Activated CD4-positive, alpha-beta T cell treated with anti-CD3 and anti-CD28 coated beads, Interleukin-2, amount 10 ng/mL, durations not matched to agents 24 days and 14 days (primary cell): ENCODE data around the gene TAF1. TPM values are rescaled to one million over a fixed set of nuclear protein-coding genes. Genes with fewer than 3 reads are reported as not detected.
"Not testable (repeated sequence)": the region's sequence is repeated elsewhere in the genome, so short reads cannot be mapped to it uniquely, and the experiment has no call there.

Experiments
- DNase-seq: peaks from one replicate; pipeline ENCODE4 v3.0.0; 2022
- H3K27ac Mint-ChIP-seq: one replicate; pipeline ENCODE4 v1.8.0; 2022; ENCODE audit warnings: mild to moderate bottlenecking, mixed read lengths
- H3K27me3 Mint-ChIP-seq: one replicate; pipeline ENCODE4 v1.8.0; 2022; ENCODE audit warnings: mixed read lengths
- H3K36me3 Mint-ChIP-seq: one replicate; pipeline ENCODE4 v1.8.0; 2022; ENCODE audit warnings: low read depth, mild to moderate bottlenecking, mixed read lengths
- H3K4me1 Mint-ChIP-seq: one replicate; pipeline ENCODE4 v1.8.0; 2021; ENCODE audit warnings: mixed read lengths
- H3K4me3 Mint-ChIP-seq: one replicate; pipeline ENCODE4 v1.8.0; 2022; ENCODE audit warnings: mild to moderate bottlenecking, moderate library complexity, mixed read lengths
- H3K9me3 Mint-ChIP-seq: one replicate; pipeline ENCODE4 v1.8.0; 2021; ENCODE audit warnings: mixed read lengths
- intact Hi-C: fragments of 100-400 bp; cut with micrococcal nuclease; formaldehyde crosslinking; loops from one replicate; pipeline ENCODE4 v1.15.1; 2023
- total RNA-seq: library from RNA; stranded (reverse); gene quantifications from 2 replicates; pipeline ENCODE4 v1.2.3, GENCODE V29; 2022

Gene TAF1
- total RNA-seq, 1 donor from 2014 or later = 46.7 TPM

- peak; percentile 58 for DNase-seq
- Mint-ChIP-seq H3K9me3 (no peaks in the 10 kb centered on the region), H3K36me3 (peaks cover 20% of the 10 kb centered on the region), H3K4me3 (peak overlapping the region; percentile 98), H3K27ac (peak overlapping the region; percentile 100), H3K27me3 (no peaks in the 10 kb centered on the region), H3K4me1 (peaks cover 27% of the 10 kb centered on the region)
- intact Hi-C loops = loop anchor here (2.0 to 10.0 kb wide), 6 partner anchors 113 to 913 kb away; partner anchors contain the start of genes CXCR3, IL2RG, OGT and SNX12
Observed at GRCh38 chrX:71367396-71367795, 1.2 kb downstream of the TAF1 start.

GRCh38 chrX:71372388-71372787 lies 6.2 kb downstream of the TAF1 start:
- no peak overlapping the region for H3K27ac Mint-ChIP-seq
- peaks cover 28% of the 10 kb centered on the region for H3K4me1 Mint-ChIP-seq
- no peak overlapping the region for H3K4me3 Mint-ChIP-seq
- peaks cover 47% of the 10 kb centered on the region for H3K36me3 Mint-ChIP-seq
- H3K9me3 Mint-ChIP-seq = no peaks in the 10 kb centered on the region
- DNase-seq = no peak
- no peaks in the 10 kb centered on the region for H3K27me3 Mint-ChIP-seq
- intact Hi-C loops = no loop called here

GRCh38 chrX:71378732-71379131 lies 12.6 kb downstream of the TAF1 start:
- H3K27ac Mint-ChIP-seq = no peak overlapping the region
- peaks cover 53% of the 10 kb centered on the region for H3K36me3 Mint-ChIP-seq
- H3K27me3 Mint-ChIP-seq = no peaks in the 10 kb centered on the region
- DNase-seq = no peak
- no peak overlapping the region for H3K4me3 Mint-ChIP-seq
- peaks cover 1% of the 10 kb centered on the region for H3K4me1 Mint-ChIP-seq
- intact Hi-C loops = no loop called here
- H3K9me3 Mint-ChIP-seq = no peaks in the 10 kb centered on the region

GRCh38 chrX:71391725-71392124 lies 25.6 kb downstream of the TAF1 start:
- peaks cover 57% of the 10 kb centered on the region for H3K36me3 Mint-ChIP-seq
- H3K4me1 Mint-ChIP-seq, DNase-seq, H3K9me3 Mint-ChIP-seq, H3K4me3 Mint-ChIP-seq, intact Hi-C loops, H3K27ac Mint-ChIP-seq, H3K27me3 Mint-ChIP-seq: not testable (repeated sequence)

GRCh38 chrX:71393919-71394318 lies 27.8 kb downstream of the TAF1 start:
- peaks cover 61% of the 10 kb centered on the region for H3K36me3 Mint-ChIP-seq
- H3K27ac Mint-ChIP-seq = peak overlapping the region; percentile 30

GRCh38 chrX:71396576-71396975 lies 30.4 kb downstream of the TAF1 start:
- no peak for DNase-seq
- H3K9me3 Mint-ChIP-seq = no peaks in the 10 kb centered on the region
- intact Hi-C loops = no loop called here
- no peak overlapping the region for H3K27ac Mint-ChIP-seq
- H3K36me3 Mint-ChIP-seq = peaks cover 52% of the 10 kb centered on the region
- no peak overlapping the region for H3K4me3 Mint-ChIP-seq
- no peaks in the 10 kb centered on the region for H3K27me3 Mint-ChIP-seq
- H3K4me1 Mint-ChIP-seq = no peaks in the 10 kb centered on the region

More at GRCh38 chrX:71393919-71394318, 27.8 kb downstream of the TAF1 start:
- Mint-ChIP-seq H3K9me3 (no peaks in the 10 kb centered on the region), H3K27me3 (no peaks in the 10 kb centered on the region), H3K4me1 (no peaks in the 10 kb centered on the region), H3K4me3 (no peak overlapping the region)
- intact Hi-C loops = no loop called here
- no peak for DNase-seq

GRCh38 chrX:71400710-71401109 lies 34.6 kb downstream of the TAF1 start:
- peaks cover 37% of the 10 kb centered on the region for H3K36me3 Mint-ChIP-seq
- no peak for DNase-seq
- no peaks in the 10 kb centered on the region for H3K27me3 Mint-ChIP-seq
- no peak overlapping the region for H3K4me3 Mint-ChIP-seq
- H3K9me3 Mint-ChIP-seq = no peaks in the 10 kb centered on the region
- H3K27ac Mint-ChIP-seq = peak overlapping the region; percentile 46
- intact Hi-C loops = loop anchor here (10.0 kb wide), 1 partner anchor 154 kb away; no protein-coding TSS in a partner anchor
- H3K4me1 Mint-ChIP-seq = no peaks in the 10 kb centered on the region

GRCh38 chrX:71416260-71416659 lies 50.1 kb downstream of the TAF1 start:
- H3K4me1 Mint-ChIP-seq, H3K9me3 Mint-ChIP-seq, DNase-seq, intact Hi-C loops, H3K4me3 Mint-ChIP-seq, H3K27ac Mint-ChIP-seq, H3K27me3 Mint-ChIP-seq: not testable (repeated sequence)
- peaks cover 24% of the 10 kb centered on the region for H3K36me3 Mint-ChIP-seq

- intact Hi-C loops = no loop called here
- Mint-ChIP-seq H3K27ac (no peak overlapping the region), H3K36me3 (peaks cover 32% of the 10 kb centered on the region), H3K27me3 (no peaks in the 10 kb centered on the region), H3K4me1 (no peaks in the 10 kb centered on the region), H3K9me3 (no peaks in the 10 kb centered on the region), H3K4me3 (no peak overlapping the region)
- DNase-seq = no peak
Observed at GRCh38 chrX:71420686-71421085, 54.5 kb downstream of the TAF1 start.

- peaks cover 26% of the 10 kb centered on the region for H3K36me3 Mint-ChIP-seq
- H3K4me3 Mint-ChIP-seq = no peak overlapping the region
- H3K27ac Mint-ChIP-seq = no peak overlapping the region
- H3K4me1 Mint-ChIP-seq = no peaks in the 10 kb centered on the region
- DNase-seq = no peak
- H3K27me3 Mint-ChIP-seq = no peaks in the 10 kb centered on the region
- intact Hi-C loops = no loop called here
- H3K9me3 Mint-ChIP-seq = no peaks in the 10 kb centered on the region
Observed at GRCh38 chrX:71432733-71433132, 66.6 kb downstream of the TAF1 start.

GRCh38 chrX:71438750-71439149 lies 72.6 kb downstream of the TAF1 start:
- Mint-ChIP-seq H3K4me3 (no peak overlapping the region), H3K27me3 (no peaks in the 10 kb centered on the region), H3K9me3 (no peaks in the 10 kb centered on the region), H3K27ac (no peak overlapping the region), H3K4me1 (no peaks in the 10 kb centered on the region), H3K36me3 (peaks cover 43% of the 10 kb centered on the region)
- intact Hi-C loops = no loop called here
- DNase-seq = no peak

GRCh38 chrX:71439420-71439819 lies 73.3 kb downstream of the TAF1 start:
- no peak for DNase-seq
- intact Hi-C loops = no loop called here
- no peak overlapping the region for H3K27ac Mint-ChIP-seq
- H3K36me3 Mint-ChIP-seq = peaks cover 41% of the 10 kb centered on the region
- no peaks in the 10 kb centered on the region for H3K4me1 Mint-ChIP-seq
- no peaks in the 10 kb centered on the region for H3K27me3 Mint-ChIP-seq
- no peak overlapping the region for H3K4me3 Mint-ChIP-seq
- H3K9me3 Mint-ChIP-seq = no peaks in the 10 kb centered on the region

- Mint-ChIP-seq H3K9me3 (no peaks in the 10 kb centered on the region), H3K27me3 (no peaks in the 10 kb centered on the region), H3K4me1 (no peaks in the 10 kb centered on the region), H3K4me3 (no peak overlapping the region), H3K36me3 (peaks cover 39% of the 10 kb centered on the region), H3K27ac (no peak overlapping the region)
- intact Hi-C loops = no loop called here
- DNase-seq = no peak
Observed at GRCh38 chrX:71439896-71440295, 73.7 kb downstream of the TAF1 start.

GRCh38 chrX:71440401-71440800 lies 74.2 kb downstream of the TAF1 start:
- no peak overlapping the region for H3K27ac Mint-ChIP-seq
- no peaks in the 10 kb centered on the region for H3K9me3 Mint-ChIP-seq
- DNase-seq = no peak
- no peaks in the 10 kb centered on the region for H3K27me3 Mint-ChIP-seq
- intact Hi-C loops = no loop called here
- H3K4me1 Mint-ChIP-seq = no peaks in the 10 kb centered on the region
- H3K4me3 Mint-ChIP-seq = no peak overlapping the region
- peaks cover 39% of the 10 kb centered on the region for H3K36me3 Mint-ChIP-seq

GRCh38 chrX:71441809-71442208 lies 75.7 kb downstream of the TAF1 start:
- H3K9me3 Mint-ChIP-seq, H3K4me1 Mint-ChIP-seq, DNase-seq, H3K4me3 Mint-ChIP-seq, intact Hi-C loops, H3K27ac Mint-ChIP-seq, H3K27me3 Mint-ChIP-seq: not testable (repeated sequence)
- H3K36me3 Mint-ChIP-seq = peaks cover 39% of the 10 kb centered on the region
